Vagina (tissue), 2 donors: ENCODE measurements around the gene ATP2A2.

Experiments used
- POLR2A ChIP-seq, 2 donors: fragments of 450-650 bp; IDR thresholded peaks; one replicate each; pipeline ENCODE4 v1.6.1; 2017; ENCODE audit warnings: antibody characterized with exemption in 2 of 2, mild to moderate bottlenecking in 2 of 2, moderate library complexity in 2 of 2
- POLR2AphosphoS5 ChIP-seq, 2 donors: sonication (generic); formaldehyde crosslinking; IDR thresholded peaks; one replicate each; pipeline ENCODE4 v1.9.0; 2017; ENCODE audit warnings: antibody characterized with exemption in 2 of 2, mild to moderate bottlenecking in 2 of 2, low read depth in 1 of 2; ENCODE audit not compliant: insufficient read depth in 1 of 2
- TF ChIP-seq, protein P1 (sequence below), 3 experiments: fragments of 450-650 bp in 2 of 3; fragments of 200-600 bp in 1 of 3; sonication (generic) in 1 of 3; IDR thresholded peaks; one replicate each; pipeline ENCODE4 v1.5.1; 2017 to 2019; ENCODE audit warnings: antibody characterized with exemption in 3 of 3, mild to moderate bottlenecking in 2 of 3, moderate library complexity in 2 of 3

GRCh38 chr12:110304061-110304551, 23.1 kb downstream of the ATP2A2 start:
- TF ChIP-seq, protein P1, sequence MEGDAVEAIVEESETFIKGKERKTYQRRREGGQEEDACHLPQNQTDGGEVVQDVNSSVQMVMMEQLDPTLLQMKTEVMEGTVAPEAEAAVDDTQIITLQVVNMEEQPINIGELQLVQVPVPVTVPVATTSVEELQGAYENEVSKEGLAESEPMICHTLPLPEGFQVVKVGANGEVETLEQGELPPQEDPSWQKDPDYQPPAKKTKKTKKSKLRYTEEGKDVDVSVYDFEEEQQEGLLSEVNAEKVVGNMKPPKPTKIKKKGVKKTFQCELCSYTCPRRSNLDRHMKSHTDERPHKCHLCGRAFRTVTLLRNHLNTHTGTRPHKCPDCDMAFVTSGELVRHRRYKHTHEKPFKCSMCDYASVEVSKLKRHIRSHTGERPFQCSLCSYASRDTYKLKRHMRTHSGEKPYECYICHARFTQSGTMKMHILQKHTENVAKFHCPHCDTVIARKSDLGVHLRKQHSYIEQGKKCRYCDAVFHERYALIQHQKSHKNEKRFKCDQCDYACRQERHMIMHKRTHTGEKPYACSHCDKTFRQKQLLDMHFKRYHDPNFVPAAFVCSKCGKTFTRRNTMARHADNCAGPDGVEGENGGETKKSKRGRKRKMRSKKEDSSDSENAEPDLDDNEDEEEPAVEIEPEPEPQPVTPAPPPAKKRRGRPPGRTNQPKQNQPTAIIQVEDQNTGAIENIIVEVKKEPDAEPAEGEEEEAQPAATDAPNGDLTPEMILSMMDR (IDR thresholded peaks at IDR 0.05) = no peak
- TF ChIP-seq POLR2A (IDR thresholded peaks at IDR 0.05) (no peak), POLR2AphosphoS5 (IDR thresholded peaks at IDR 0.05; ENCODE audit: insufficient read depth in 1 of 2, low read depth in 1 of 2) (peak in 1 of 2 donors; percentile 64)
